ENCODE data around the gene SRPK2. TPM values are rescaled to one million over a fixed set of nuclear protein-coding genes. Genes with fewer than 3 reads are reported as not detected.
A peak's percentile ranks its signal among the peaks of the same experiment; 100 is the strongest.
"Not testable (repeated sequence)": the region's sequence is repeated elsewhere in the genome, so short reads cannot be mapped to it uniquely, and the experiment has no call there.

Gene SRPK2
- total RNA-seq, 1 donor from 2014 or later = 71.4 TPM

DNA sequence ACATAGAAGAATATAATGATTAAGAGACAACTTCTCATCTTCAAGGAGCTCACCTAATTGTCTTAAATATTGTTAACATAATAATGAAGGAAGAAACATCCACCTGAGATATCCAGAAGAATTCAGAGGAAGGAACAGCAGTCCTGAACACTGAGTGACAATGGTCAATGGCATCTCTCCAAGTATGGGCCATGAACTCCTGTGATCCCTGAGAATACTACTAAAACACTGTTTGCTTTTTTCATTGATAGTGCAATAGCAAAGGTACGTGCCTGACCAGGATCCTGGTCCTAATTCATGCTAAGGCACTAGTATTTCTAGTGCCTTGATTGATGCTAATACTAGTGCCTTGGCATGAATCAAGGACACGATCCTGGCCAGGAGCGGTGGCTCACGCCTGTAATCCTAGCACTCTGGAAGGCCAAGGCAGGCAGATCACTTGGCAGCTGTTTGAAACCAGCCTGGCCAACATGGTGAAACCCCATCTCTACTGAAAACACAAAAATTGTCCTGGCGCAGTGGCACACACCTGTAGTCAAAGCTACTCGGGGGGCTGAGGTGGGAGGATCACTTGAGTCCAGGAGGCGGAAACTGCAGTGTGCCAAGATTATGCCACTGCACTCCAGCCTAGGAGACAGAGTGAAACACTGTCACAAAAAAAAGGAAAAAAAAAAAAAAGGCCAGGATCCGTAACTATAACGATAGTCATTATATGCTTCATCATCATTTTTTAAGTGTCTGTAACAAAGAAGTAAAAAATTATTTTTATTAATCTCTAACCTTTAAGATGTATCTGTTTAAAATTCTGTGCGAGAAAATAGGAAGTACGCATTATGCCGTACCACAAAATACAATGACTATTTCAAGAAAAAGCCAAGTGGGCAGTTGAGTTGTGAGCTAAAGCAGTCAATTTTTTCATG lies 49.1 kb downstream of the SRPK2 start:
- DNase-seq (ENCODE audit: low read depth) = peak; percentile 21

DNA sequence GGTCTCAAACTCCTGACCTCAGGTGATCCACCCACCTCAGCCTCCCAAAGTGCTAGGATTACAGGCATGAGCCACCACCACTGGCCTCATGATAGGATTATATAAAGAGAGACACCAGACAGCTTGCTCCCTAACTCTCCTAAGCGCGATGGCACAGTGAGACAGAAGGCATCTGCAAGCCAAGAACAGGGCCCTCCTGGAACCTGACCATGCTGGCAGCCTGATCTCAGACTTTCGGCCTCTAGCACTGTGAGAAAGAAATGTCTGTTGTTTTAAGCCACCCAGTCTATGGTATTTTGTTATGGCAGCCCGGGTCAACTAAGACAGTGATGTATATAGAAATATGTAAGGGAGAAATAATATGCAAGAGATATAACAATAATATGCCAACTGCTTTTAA lies 51.2 kb downstream of the SRPK2 start:
- DNase-seq (ENCODE audit: low read depth) = no peak

DNA sequence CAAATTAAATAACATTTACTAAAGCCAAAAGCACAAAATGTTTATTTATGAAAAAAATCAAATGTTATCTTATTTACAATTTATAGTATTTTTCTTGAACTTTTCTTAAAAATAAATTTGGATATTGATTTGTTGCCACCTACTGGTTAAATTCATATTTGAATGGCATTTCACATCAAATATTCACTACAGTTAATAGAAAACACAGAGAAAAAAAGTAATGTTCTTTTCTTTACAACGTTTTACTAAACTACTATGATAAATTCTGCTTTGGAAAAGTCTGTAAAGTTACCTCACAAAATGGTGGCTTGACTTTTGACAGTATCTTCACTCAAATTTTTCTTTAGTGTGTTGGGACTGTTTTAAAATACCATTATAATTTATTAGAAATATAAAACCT lies 52.7 kb downstream of the SRPK2 start:
- peak; percentile 30 for DNase-seq (ENCODE audit: low read depth)

DNA sequence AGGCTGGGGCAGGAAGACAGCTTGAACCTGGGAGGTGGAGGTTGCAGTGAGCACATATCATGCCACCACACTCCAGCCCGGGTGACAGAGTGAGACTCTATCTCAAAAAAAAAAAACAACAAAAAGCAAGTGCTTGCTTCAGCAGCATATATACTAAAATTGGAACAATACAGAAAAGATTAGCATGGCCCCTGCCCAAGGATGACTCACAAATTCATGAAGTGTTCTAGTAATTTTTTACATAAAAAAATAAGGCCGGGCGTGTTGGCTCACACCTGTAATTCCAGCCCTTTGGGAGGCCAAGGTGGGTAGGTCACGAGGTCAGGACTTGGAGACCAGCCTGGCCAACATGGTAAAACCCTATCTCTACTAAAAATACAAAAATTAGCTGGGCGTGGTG lies 56.1 kb downstream of the SRPK2 start:
- DNase-seq (ENCODE audit: low read depth) = not testable (repeated sequence)

DNA sequence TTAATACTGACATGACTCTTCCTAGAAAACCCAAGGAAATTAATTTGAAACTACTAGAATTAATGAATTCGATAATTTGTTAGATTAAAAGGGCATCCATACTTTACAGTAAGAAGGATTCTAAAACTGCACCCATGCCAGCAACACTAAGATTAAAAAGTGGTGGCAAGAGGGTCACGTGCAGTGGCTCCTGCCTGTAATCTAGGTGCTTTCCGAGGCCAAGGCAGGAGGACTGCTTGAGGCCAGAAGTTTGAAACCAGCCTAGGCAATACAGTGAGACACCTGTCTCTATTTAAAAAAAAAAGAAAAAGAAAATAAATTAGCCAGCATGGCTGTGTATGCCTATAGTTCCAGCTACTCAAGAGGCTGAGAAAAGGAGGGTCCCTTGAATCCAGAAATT lies 58.2 kb downstream of the SRPK2 start:
- no peak for DNase-seq (ENCODE audit: low read depth)

DNA sequence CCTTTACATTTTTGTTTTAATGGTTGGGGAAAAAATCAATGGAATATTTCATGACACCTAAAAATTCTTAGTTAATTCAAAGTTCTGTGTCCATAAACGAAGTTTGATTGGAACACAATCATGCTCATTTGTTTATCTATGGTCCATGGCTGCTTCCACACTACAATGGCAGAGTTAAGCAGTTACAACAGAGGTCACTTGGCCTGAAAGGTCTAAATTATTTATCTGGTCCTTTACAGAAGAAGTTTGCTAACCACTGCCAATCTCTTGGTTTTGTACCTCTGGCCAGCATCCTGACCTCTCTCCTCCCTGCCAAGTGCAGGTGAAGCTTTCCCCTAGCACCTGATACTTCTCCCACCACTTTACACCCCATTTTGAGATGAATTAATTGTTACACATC lies 61.5 kb downstream of the SRPK2 start:
- DNase-seq (ENCODE audit: low read depth) = no peak

DNA sequence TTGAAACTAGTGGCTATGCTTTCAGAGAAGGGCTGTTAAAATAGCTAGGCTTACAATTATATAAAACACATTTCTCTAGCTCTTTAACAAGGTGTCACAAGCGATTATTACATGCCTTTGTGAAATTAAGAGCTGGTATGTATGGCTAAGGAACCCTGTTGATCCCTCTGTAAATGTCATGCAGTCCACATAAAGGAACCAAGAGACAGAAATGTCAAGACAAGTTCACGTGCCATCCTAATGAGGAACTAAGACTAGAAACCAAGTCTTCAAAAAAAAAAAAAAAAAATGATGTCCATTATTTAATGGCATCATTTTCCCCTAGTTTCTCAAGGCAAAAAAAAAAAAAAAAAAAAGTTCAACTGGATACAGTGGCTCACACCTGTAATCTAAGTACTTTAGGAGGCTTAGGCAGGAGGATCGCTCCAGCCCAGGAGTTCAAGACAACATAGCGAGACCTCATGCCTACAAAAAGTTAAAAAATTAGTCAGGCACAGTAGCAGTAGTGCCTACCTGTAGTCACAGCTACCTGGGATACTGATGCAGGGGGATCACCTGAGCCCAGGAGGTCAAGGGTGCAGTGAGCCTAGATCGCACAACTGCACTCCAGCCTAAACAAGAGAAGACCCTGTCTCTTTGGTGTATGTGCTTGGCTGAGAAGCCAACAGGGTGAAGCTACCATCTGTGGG lies 63.4 kb downstream of the SRPK2 start:
- no peak for DNase-seq (ENCODE audit: low read depth)

DNA sequence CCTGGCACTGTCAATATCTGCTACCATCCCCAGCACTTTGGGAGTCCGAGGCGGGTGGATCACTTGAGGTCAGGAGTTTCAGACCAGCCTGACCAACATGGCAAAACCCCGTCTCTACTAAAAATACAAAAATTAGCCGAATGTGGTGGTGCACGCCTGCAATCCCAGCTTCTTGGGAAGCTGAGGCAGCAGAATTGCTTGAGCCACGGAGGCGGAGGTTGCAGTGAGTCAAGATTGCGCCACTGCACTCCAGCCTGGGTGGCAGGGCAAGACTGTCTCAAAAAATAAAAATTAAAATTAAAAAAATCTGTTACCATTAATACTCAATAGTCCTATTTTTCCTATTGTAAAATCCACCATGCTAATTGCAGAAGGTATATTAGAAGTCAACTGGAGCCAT lies 64.1 kb downstream of the SRPK2 start:
- not testable (repeated sequence) for DNase-seq (ENCODE audit: low read depth)

DNA sequence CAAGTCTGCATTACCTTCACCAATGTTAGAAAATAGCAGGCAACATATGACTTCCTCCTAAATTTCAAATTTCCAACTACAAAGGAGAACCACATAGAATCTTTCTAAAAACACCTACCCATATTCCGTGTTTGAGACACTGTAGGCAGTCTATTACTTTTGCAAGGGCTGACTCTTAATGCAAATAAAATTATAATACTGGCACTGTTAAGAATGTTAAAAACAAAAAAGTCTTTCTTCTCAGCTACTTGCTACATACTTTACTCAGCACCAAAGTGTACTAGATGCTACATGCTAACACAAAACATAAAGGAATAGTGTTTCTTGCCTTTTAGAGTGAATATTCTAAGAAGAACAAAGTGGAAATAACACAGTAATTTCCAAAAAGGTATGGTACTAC lies 65.4 kb downstream of the SRPK2 start:
- DNase-seq (ENCODE audit: low read depth) = no peak

DNA sequence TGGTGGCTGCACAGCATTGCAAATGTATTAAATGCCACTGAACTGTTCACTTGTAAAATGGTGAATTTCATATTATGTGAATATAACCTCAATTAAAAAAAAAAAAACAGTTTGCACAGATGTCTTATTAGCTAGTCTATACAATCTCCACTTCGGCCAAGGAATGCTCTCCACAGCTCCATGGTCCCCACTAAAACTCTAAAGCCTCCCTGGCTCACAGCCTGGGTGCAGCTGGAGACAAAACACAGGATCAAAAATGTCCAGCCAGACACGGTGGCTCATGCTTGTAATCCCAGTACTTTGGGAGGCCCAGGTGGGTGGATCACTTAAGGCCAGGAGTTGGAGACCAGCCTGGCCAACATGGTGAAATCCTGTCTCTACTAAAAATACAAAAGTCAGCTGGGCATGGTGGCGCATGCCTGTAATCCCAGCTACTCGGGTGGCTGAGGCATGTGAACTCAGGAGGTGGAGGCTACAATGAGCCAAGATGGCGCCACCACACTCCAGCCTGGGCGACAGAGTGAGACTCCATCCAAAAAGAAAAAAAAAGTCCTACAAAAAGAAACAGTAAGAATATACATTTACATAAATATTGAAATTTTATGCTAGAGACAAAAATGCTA lies 66.0 kb downstream of the SRPK2 start:
- DNase-seq (ENCODE audit: low read depth) = no peak

DNA sequence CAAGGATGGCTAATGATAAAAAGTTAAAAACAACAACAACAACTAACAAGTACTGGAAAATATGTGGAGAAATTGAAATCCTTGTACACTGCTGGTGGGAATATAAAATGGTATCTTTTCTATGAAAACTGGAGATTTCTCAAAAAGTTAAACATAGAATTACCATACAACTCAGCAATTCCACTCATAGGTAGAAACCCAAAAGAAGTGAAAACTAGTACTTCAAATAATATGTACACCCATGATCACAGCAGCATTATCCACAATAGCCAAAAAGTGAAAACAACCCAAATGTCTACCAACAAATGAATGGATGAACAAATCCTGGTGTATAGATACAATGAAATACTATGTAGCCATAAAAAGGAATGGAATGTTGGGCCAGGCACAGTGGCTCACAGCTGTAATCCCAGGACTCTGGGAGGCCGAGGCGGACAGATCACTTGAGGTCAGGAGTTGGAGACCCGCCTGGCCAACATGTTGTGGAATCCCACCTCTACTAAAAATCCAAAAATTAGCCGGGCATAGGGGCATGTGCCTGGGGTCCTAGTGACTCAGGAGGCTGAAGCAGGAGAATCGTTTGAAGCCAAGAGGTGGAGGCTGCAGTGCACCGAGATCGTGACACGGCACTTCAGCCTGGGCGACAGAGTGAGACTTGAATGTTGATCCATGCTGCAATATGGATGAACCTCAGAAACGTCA lies 66.8 kb downstream of the SRPK2 start:
- no peak for DNase-seq (ENCODE audit: low read depth)

DNA sequence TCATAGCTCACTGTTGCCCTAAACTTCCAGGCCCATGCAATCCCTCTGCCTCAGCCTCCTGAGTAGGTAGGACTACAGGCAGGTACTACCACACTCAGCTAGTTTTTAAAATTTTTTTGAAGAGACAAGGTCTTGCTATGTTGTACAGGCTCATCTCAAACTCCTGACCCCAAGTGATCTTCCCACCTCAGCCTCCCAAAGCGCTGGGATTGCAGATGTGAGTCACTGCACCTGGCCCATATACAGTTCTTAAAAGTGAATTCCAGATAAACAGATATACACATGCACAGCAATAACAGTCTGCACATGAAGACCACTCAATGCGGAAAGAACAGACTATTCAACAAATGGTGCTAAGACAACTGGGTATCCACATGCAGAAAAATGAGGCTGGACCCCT lies 67.8 kb downstream of the SRPK2 start:
- no peak for DNase-seq (ENCODE audit: low read depth)

DNA sequence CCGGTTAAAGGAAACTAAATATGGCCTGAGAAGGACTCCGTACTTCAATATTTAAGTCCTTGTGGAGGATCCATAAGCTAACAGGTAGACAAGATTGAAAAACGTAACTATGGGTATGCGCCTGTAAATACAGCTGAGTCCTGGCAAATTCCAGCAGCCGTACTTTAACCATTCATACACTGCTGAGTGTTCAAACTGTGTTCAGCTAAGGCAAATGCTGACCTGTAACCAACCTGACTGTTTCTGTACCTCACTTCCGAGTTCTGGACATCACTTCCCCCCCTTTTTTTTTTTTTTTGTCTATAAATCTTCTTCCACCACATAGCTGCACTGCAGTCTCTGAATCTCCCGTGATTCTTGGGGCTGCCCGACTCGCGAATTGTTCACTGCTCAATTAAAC lies 69.1 kb downstream of the SRPK2 start:
- DNase-seq (ENCODE audit: low read depth) = no peak

DNA sequence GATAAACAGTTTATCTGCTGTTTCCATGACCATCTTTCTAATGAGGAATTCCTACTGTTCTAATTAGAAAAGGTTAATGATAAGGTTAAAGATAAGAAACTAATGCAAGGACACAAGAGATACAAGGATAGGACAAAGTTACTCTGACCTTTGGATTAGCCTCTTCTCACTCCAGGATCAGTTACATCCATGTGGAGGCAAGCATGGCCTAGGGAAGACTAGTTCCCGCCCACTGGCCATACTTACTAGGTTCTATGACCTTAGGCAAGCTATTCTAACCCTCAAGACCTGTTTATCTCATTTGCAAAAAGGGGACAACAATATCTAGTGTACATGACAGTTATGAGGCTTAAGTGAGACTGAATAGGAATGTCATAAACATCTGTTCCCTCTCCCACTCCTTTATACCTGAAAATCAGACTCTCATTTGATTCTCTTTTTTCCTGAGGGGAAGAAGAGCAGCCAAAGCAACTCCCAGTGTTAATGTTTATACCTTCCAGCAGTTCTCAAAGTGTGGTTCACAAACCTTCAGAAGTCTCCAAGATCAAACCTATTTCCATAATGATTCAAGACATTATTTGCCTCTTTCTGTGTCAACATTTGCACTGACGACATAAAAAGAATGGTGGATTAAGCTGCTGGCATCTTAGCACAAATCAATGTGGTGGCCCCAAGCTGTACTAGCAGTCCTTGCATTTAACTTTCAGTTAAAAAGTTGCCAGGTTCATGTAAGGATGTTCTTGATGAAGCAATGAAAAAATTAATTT lies 72.0 kb downstream of the SRPK2 start:
- DNase-seq (ENCODE audit: low read depth) = no peak

DNA sequence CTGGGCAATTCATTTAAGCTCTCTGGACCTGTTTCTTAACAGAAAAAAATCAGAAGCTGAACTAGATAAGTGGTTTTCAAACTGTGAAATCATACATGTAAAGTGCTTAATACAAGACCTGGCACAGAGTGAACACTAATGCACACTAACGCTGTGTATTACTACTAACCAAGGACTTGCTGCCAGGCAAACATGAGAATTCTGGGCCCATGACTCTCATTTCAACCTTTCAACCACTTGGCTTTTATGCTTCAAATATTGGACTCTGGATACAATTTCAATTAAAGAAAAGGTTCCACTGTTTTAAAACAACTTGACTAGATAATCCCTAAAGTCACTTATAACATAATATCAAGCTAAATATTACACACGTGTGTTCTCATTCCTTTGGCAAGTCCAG lies 73.4 kb downstream of the SRPK2 start:
- DNase-seq (ENCODE audit: low read depth) = no peak

DNA sequence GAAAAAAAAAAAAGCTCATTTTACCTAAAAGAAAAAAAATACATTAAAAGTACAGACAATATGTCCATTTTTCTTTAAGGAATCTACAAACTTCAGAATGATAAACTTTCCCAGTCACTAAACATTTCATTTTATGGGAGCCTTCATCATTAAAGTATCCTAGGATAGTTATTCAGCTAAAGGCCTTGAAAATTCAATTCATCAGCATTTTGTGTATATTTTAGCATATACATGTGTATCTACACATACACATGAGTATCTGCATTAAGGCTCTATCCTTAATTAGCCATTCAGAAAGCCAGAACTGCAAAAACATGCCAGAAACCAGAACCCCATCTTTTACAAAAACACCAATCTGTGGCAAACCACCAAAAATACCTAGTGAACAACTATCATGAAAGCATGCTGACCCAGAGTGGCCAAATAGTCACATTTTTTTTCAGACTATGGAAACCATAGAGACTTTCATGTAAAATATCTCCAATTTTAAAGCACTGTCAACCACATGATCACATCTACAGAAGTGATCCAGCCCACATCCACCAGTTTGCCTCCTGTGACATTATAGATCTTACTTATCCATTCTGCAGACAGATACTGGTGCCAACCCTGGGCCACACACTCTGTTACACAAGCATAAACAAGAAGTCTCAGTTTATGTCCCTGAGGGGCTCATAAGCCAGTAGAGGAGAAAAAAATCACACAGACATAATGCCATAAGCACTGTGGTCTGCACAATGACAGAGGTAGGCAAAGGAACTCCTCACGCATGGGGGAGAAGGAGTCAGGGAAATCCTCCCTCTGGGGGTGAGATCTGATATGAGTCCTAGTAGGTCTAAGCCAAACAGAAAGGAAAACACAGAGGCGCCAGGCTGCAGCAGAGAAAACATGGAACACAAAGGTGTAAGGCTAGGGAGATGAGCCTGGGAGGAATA lies 79.2 kb downstream of the SRPK2 start:
- DNase-seq (ENCODE audit: low read depth) = no peak

DNA sequence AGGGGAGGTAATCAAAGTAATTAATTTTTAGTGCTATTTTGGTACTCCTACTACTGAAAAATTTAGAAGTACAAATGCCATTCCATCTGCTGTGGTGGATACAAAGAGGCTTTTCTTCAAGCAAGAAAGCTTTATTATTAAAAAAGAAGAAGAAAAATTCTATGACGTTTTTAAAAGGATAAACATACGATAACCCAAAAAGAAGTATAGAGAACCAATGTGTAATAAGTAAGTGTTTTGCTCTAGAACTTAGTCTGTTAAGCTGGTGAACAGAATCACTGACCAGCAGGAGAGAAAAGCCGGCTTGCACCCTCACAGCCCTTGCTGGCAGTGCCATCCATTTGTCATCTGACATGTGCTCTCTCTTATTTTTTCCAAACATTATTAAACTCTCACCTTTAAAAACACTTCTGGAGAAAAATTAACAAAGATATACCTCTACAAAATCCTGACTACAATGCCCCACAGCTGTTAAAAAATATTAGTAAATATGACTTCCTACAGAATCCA lies 81.5 kb downstream of the SRPK2 start:
- no peak for DNase-seq (ENCODE audit: low read depth)

DNA sequence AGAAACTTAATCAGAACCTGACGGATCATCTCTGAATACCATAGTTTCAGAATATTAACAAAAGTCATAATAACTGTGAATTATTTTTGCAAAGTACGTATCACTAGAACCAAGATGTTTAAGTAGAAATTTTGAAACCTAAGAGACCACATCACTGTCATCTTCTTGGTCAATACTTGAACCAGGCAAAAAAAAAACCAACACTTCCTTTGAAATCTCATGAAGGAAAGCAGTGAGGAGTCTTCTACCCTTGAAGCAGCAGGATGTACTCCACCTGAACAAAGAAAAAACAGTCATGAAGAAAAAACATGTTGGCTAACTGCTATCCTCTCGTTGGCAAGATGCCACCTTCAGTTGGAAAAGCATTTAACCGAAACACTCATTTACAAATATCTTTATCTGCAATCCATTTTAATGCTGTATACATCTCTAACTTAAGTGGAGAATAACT lies 82.4 kb downstream of the SRPK2 start:
- no peak for DNase-seq (ENCODE audit: low read depth)

DNA sequence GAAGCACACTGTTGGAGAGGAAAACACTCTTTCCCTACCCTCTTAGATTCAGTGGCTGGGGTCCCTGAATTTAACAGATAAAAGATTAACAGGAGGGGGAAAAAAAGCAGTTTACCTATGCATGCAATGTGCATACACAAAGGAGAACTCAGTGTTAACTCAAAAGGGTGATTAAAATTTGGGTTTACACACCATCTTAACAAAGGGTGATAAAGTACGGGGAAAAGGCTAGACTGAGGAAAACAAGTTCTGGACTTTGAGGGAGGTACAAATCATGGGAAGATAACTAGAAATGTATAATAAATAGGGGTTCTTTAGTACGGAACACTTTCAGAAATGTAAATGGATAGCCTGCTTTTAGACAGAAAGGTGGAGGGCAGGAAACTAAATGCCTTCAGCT lies 83.1 kb downstream of the SRPK2 start:
- DNase-seq (ENCODE audit: low read depth) = no peak

Measured in myocyte (in vitro differentiated cells).